Neural progenitor cell (in vitro differentiated cells): ENCODE data around the gene THBS1.

Source experiments
- CTCF ChIP-seq: fragments of 200-600 bp; sonication (generic); IDR thresholded peaks from 2 replicates; pipeline ENCODE4 v1.5.1; 2017; ENCODE audit warnings: antibody characterized with exemption, mild to moderate bottlenecking
- EZH2 ChIP-seq: fragments of 200-600 bp; sonication (generic); IDR thresholded peaks from 2 replicates; pipeline ENCODE4 v1.6.1; 2017; ENCODE audit warnings: antibody characterized with exemption, mild to moderate bottlenecking, moderate library complexity

GRCh38 chr15:39622660-39623516 lies 42.0 kb downstream of the THBS1 start:
- TF ChIP-seq CTCF = no peak
- TF ChIP-seq EZH2 = no peak
